ENCODE data around the gene RASSF8. TPM values are rescaled to one million over a fixed set of nuclear protein-coding genes. Genes with fewer than 3 reads are reported as not detected.

The RASSF8 gene
- total RNA-seq, 1 donor from 2014 or later: 40.7 TPM

- no peak for DNase-seq (ENCODE audit: low spot score)
Measured at GRCh38 chr12:25992026-25992782, 33.7 kb downstream of the RASSF8 start.

DNA sequence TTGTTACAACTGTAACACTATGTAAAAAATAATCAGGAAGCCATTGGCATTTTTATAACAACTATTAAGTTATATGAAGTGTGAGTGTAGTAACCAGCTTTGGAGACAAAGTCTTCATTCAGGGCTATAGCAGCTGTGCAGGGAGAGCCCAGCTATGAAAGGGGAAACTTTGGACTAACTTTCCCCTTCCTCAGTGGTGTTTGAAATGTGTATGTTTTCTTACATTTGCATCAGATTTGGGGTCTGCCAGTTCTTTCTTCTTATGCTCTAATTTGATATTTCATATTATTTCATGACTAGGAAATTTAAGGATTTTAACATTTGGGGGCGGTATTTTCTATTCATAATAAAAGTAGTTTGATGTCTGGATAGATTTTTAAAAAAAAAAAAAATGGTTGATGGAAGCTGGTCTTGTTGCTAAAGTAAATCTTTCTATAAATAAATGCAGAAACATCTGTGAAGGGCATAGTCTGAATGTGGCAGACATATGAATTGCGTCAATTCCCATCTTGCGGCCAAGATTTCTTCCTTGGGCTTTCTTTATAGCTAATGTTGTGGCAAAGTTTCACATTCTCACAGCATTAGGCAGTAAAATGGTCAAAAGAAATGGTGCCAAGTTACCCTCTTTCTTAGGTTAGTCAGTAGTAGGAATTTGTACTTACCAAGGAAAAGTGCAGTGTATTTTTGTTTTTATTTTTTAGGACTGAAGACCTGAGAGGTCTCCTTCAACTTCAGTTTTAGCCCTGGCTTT lies 35.6 kb downstream of the RASSF8 start:
- no peak for DNase-seq (ENCODE audit: low spot score)

DNA sequence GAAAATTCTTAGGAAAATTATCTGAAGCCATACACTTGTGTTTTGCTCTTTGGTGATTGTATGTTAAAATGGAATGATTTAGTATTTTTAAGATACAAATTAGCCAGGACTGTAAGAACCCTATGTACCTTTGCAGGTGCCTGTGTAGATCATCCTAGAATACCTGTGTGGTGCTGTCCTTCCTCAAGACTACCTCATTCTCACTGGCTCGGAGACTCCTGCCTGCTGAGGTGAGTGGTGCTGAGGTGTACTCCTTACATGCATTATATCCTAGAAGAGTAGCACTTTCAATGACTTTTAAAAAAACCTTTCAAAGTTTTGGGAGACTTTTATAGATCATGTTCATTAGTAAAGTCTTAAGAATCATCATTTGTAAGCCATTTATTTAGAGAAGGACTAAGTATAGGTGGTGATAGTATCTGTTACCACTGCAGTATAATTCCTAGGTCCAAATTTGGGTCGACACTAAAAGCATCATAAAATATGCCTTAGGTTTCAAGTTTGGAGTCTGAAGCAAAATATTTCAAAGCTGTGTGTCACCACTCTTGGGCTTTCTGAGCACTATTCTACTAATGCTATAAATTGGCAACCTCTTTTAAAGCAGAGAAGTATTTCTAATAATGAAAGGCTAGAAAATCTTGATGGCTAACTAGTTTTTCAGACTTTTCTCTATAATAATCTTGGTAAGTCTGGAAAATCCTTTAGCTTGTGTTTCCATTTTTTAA lies 36.6 kb downstream of the RASSF8 start:
- no peak for DNase-seq (ENCODE audit: low spot score)

DNA sequence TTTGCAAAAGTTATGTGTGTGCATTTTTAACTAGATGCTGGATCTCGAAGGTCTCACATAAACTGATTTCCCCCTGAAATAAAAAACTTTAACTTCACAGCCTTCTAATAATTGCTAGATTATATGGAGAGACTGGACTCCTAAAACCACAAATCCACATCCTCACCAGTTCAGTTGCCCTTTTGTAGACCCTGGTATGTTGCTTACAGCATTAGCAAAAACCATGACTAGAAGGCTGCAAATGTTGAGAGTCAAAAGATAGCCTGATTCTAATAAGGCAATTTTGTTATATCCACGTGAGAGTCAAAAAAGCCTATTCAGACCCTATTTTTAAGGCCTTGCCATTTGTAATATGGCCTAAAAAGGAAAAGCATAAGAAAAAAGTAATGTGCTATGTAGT lies 37.4 kb downstream of the RASSF8 start:
- DNase-seq (ENCODE audit: low spot score): no peak

DNA sequence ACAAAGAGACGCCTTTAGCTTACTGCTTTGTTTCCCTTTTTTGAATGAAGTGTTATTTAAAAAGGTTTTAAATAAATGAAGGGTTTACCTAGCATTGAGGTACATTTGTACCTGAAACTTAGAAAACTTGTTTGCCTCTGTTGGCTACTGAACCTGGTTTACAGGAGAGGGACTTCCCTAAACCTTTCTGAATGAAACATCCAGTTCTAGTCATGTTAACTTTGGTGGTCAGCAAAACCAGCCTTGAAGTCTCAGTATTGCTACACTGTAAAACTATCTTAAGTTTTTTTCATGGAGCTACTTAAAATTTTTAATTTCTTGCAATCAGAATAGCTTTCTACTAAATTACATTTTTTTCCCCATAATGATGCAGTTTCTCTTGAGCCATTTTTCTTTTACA lies 38.2 kb downstream of the RASSF8 start:
- DNase-seq (ENCODE audit: low spot score): no peak

GRCh38 chr12:25997201-25997963 lies 38.9 kb downstream of the RASSF8 start:
- no peak for DNase-seq (ENCODE audit: low spot score)

DNA sequence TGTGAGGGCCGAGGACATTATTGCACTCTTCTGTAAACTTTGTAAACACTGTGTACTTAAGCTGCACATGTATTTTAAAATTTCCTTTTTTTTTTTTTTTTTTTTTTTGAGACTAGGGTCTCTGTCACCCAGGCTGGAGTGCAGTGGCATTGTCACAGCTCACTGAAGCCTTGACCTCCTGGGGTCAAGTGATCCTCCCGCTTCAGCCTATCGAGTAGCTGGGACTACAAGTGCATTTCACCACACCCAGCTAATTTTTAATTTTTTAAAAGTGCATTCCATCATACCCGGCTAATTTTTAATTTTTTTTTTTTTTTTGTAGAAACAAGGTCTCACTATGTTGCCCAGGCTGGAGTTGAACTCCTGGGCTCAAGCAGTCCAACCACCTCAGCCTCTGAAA lies 42.4 kb downstream of the RASSF8 start:
- no peak for DNase-seq (ENCODE audit: low spot score)

DNA sequence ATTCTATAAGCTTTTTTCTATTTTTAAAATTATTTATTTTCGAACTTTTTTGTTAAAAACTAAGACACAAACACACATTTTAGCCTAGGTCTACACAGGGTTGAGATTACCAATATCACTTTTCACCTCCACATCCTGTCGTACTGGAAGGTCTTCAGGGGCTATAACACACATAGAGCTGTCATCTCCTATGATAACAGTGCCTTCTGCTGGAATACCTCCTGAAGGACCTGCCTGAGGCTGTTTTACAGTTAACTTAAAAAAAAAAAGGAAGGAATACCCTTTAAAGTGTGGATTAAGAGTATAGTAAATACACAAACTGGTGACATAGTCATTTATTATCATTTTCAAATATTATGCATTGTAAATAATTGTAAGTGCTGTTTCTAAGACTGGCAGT lies 43.0 kb downstream of the RASSF8 start:
- no peak for DNase-seq (ENCODE audit: low spot score)

DNA sequence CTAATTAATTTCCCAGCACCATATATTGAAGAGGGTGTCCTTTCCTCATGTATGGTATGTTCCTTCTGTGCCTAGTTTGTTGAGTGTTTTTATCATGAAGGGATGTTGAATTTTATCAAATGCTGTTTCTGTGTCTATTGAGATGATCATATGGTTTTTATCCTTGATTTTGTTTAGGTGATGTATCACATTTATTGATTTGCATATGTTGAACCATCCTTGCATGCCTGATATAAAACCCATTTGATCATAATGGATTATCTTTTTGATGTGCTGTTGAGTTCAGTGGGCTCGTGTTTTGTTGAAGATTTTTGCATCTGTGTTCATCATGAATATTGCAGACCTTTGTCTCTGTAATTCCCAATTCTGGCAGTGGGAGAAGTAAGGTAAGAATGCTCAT lies 44.6 kb downstream of the RASSF8 start:
- DNase-seq (ENCODE audit: low spot score): no peak

- DNase-seq (ENCODE audit: low spot score): no peak
Measured at GRCh38 chr12:26007566-26007965, 49.1 kb downstream of the RASSF8 start.

GRCh38 chr12:26009593-26009992 lies 51.1 kb downstream of the RASSF8 start:
- DNase-seq (ENCODE audit: low spot score): no peak

GRCh38 chr12:26010293-26010821 lies 51.9 kb downstream of the RASSF8 start:
- no peak for DNase-seq (ENCODE audit: low spot score)

DNA sequence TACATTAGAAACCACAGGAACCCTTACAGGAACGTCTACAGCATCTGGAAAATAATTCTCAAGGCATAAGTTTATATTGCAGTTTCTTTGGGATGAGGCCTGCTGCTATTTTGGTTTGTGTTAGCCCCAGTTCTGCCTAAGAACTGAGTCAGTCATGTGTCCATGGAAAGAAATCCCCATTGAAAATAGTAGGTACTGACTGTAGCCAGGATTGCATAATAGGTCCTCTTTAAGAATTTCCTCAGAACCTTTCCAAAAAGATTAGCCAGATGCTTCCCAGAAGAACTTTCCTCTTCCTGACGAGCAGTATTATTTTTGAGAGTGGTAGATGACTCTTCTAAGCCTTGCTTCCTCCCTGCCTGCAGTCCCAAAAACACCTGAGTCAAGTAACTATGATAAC lies 52.6 kb downstream of the RASSF8 start:
- DNase-seq (ENCODE audit: low spot score): peak; percentile 24

GRCh38 chr12:26014085-26014484 lies 55.6 kb downstream of the RASSF8 start:
- no peak for DNase-seq (ENCODE audit: low spot score)

DNA sequence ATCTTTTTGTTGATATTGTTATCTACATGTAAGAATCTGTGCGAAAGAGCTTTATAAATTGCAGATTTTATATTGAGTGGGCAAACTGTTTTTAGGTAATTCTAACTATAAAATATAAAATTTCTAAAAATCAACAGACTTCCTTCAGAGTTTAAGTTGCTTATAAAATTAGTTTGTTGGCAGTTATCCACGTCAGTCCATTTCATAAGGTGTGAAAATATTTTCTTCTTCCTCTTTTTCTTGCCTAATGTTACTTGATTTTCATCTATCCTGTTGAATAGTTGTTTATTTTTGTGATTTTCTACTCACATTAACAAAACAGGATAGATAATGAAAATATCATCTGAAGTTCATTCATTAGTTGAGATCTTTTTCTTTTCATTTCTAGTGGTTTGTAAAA lies 58.0 kb downstream of the RASSF8 start:
- no peak for DNase-seq (ENCODE audit: low spot score)

- no peak for DNase-seq (ENCODE audit: low spot score)
Measured at GRCh38 chr12:26017484-26018211, 59.2 kb downstream of the RASSF8 start.

- no peak for DNase-seq (ENCODE audit: low spot score)
Measured at GRCh38 chr12:26018926-26019325, 60.4 kb downstream of the RASSF8 start.

DNA sequence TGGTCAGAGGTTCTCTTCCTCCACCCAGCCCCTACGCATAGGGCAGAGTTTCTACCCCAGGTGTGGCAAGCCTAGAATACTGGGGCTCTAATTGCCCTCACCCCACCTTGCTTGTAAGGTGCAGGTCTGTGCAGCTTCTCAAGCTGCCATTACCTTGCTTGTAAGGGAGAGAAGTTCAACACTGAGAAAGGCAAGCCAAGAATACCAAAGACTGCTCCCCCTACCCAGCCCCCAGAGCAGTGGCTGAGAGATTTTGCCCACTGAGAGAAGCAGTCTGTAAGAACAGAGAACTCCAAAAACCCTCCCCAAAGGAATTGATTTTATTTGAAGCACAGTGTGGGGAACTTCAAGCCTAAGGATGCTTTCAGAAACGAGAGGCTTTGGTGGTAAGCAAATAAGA lies 63.1 kb downstream of the RASSF8 start:
- DNase-seq (ENCODE audit: low spot score): no peak

GRCh38 chr12:26022043-26022442 lies 63.6 kb downstream of the RASSF8 start:
- DNase-seq (ENCODE audit: low spot score): no peak

DNA sequence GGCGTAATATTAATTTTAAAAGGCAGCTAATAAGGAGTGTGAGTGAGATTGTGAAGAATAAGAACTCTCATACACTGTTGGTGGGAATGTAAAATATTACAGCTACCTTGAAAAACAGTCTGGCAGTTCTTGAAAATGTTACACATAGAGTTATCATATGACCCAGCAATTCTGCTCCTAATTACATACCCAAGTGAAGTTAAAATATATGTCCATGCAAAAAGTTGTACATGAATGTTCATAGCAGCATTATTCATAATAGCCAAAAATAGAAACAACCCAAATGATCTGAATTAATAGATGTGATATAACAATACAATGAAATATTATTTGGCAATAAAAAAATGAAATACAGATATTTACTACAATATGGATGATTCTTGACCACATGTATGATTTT lies 68.2 kb downstream of the RASSF8 start:
- no peak for DNase-seq (ENCODE audit: low spot score)

DNA sequence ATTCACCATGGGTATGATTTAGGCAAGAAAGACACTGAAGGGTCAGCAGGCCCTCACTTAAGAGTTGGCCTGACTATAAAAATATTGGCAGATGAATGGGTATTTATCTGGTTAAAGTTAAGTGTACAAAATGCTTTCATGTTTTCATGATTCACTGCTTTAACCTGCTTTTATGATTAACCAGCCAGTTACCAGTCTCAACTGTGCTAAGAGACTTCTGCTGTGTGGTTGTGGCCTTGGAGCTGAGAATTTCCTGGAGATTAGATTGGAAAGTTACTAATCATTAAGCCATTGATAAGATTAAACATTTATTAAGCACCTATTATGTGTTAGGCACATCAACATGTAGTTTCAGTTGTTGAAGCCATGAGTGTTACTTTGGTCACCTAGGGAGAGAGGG lies 68.9 kb downstream of the RASSF8 start:
- DNase-seq (ENCODE audit: low spot score): peak; percentile 40
